ENCODE measurements around the gene CCNDBP1.

Gene CCNDBP1

GRCh38 chr15:43214169-43214568 is 29.0 kb downstream of the CCNDBP1 start:
- H3K27ac ChIP-seq (replicated peaks): no peak overlapping the region
- no peaks in the 10 kb centered on the region for H3K27me3 ChIP-seq (ENCODE audit: insufficient read depth, poor library complexity, severe bottlenecking)
- no peak overlapping the region for H3K4me3 ChIP-seq (replicated peaks; ENCODE audit: insufficient read depth, low read length)
- TF ChIP-seq CTCF (IDR thresholded peaks at IDR 0.05; ENCODE audit: insufficient read depth, low read length) (no peak), GABPA (IDR thresholded peaks at IDR 0.05; ENCODE audit: low read depth) (no peak), SPI1 (IDR thresholded peaks at IDR 0.05; ENCODE audit: borderline replicate concordance, low read depth) (no peak), POLR2AphosphoS5 (IDR thresholded peaks at IDR 0.05; ENCODE audit: low read depth) (no peak), REST (IDR thresholded peaks at IDR 0.05; ENCODE audit: insufficient replicate concordance, low read depth) (no peak)
- no peak for DNase-seq (ENCODE audit: low read depth in 1 of 2, low spot score in 1 of 2)

GRCh38 chr15:43214592-43215295 is 29.5 kb downstream of the CCNDBP1 start:
- TF ChIP-seq SPI1 (IDR thresholded peaks at IDR 0.05; ENCODE audit: borderline replicate concordance, low read depth) (no peak), GABPA (IDR thresholded peaks at IDR 0.05; ENCODE audit: low read depth) (no peak), POLR2AphosphoS5 (IDR thresholded peaks at IDR 0.05; ENCODE audit: low read depth) (no peak), REST (IDR thresholded peaks at IDR 0.05; ENCODE audit: insufficient replicate concordance, low read depth) (no peak), CTCF (IDR thresholded peaks at IDR 0.05; ENCODE audit: insufficient read depth, low read length) (no peak)
- no peak for DNase-seq (ENCODE audit: low read depth in 1 of 2, low spot score in 1 of 2)
- Histone ChIP-seq H3K27me3 (ENCODE audit: insufficient read depth, poor library complexity, severe bottlenecking) (no peaks in the 10 kb centered on the region), H3K4me3 (replicated peaks; ENCODE audit: insufficient read depth, low read length) (no peak overlapping the region), H3K27ac (replicated peaks) (no peak overlapping the region)

- Histone ChIP-seq H3K27ac (replicated peaks) (no peak overlapping the region), H3K4me3 (replicated peaks; ENCODE audit: insufficient read depth, low read length) (no peak overlapping the region), H3K27me3 (ENCODE audit: insufficient read depth, poor library complexity, severe bottlenecking) (no peaks in the 10 kb centered on the region)
- TF ChIP-seq POLR2AphosphoS5 (IDR thresholded peaks at IDR 0.05; ENCODE audit: low read depth) (no peak), CTCF (IDR thresholded peaks at IDR 0.05; ENCODE audit: insufficient read depth, low read length) (no peak), GABPA (IDR thresholded peaks at IDR 0.05; ENCODE audit: low read depth) (no peak)
- DNase-seq (ENCODE audit: low read depth in 1 of 2, low spot score in 1 of 2): no peak
Observed at GRCh38 chr15:43215961-43216360, 30.8 kb downstream of the CCNDBP1 start.

Data from HL-60 (cell line).